Right cardiac atrium (tissue), 5 donors: ENCODE results near the gene MED9. TPM values are rescaled to one million over a fixed set of nuclear protein-coding genes. Genes with fewer than 3 reads are reported as not detected.

ENCODE experiments used
- ATAC-seq, 2 donors: fragments of 200-7000 bp; cut with Tn5 transposase; one replicate each; pipeline versions ENCODE4 v1.8.0 to v1.9.1; 2020; ENCODE audit warnings: moderate library complexity in 2 of 2, mild to moderate bottlenecking in 1 of 2
- DNase-seq, 3 donors: peaks; one replicate each; pipeline ENCODE4 v3.0.0-alpha.2; 2020
- H3K27ac ChIP-seq: one replicate; pipeline ENCODE4 v1.5.1; 2013; ENCODE audit warnings: mild to moderate bottlenecking, low read length, control low read depth, moderate library complexity
- H3K27me3 ChIP-seq: one replicate; pipeline ENCODE4 v1.6.1; 2013; ENCODE audit not compliant: control insufficient read depth, insufficient read depth
- H3K4me1 ChIP-seq: one replicate; pipeline ENCODE4 v1.6.1; 2013; ENCODE audit warnings: low read length; ENCODE audit not compliant: control insufficient read depth, insufficient read depth
- H3K4me3 ChIP-seq: one replicate; pipeline ENCODE4 v1.5.1; 2013; ENCODE audit warnings: low read length, control low read depth
- H3K9me3 ChIP-seq: one replicate; pipeline ENCODE4 v1.6.1; 2013; ENCODE audit warnings: low read length; ENCODE audit not compliant: control insufficient read depth
- WGBS: extraction: QIAGEN DNeasy Blood & Tissue Kit; methylation state at CpG from one replicate; pipeline ENCODE4 v1.1.7; 2013; 5-methylcytosine and 5-hydroxymethylcytosine counted together
- intact Hi-C, 4 donors: fragments of 100-400 bp; cut with DNase I; formaldehyde crosslinking; loops; one replicate each; pipeline versions ENCODE4 v1.11.0 to v1.14.0; 2022 to 2023
- polyA plus RNA-seq: library from polyadenylated mRNA; stranded (reverse); fragments of 200-250 nt; gene quantifications from one replicate; pipeline ENCODE4 v1.2.3, GENCODE V29; 2013
- total RNA-seq, 4 donors: library from RNA; stranded (reverse); fragmentation: NEBNext Ultra II Directional; extraction: Animal tissue kit (Norgen Biotek cat#: 25700); gene quantifications; one replicate each; pipeline ENCODE4 v1.2.1, GENCODE V29; 2021
- donor health status: healthy with polysubstance abuse.
- donor health status: DM: no; HTN: yes; CAD: no.
- donor health status: DM: no; HTN: no; CAD: no.
- donor health status: DM: no; HTN: yes; CAD: no; lungs with severe emphysema.
- donor health status: DM: yes; HTN: yes; CAD: no.

MED9 gene
- total and polyA plus RNA-seq, 5 donors: 30.7 to 38.5 (median 33.4) TPM

DNA sequence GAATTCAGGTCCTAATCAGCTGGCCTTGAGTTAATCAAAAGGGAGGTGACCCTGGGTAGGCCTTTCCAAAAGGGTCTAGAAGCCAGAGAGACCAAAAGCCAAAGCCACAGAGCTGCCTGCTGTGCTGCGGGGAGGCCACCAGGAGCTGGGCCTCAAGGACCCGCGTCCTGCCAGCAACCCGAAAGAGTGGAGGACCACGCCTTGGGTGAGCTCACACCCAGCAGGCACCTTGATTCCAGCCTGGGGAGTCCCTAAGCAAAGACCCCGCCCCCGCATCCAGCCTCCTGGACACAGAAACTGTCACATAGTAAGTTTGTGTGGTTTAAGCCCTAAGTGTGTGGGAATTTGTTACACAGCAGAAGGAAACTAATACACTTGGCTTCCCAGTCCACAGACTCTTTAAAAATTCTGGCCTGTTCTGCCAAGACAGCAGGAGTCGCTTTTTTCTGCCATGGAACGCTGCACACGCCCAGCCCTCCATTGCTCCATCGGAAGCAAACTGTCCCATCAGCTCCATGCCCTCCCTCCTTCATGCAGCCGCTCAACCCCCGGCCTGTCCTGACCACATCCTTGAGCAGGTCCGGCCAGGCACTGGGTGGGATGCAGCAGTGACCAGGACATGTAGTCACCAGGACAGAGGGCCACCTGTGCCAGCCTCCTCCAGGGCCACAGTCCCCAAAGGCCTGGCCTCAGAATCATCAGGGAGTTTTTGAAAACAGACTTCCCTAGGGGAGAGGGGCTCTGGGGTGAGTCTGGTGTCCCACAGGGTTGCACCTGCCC lies 40.3 kb downstream of the MED9 start:
- DNase-seq: peak in 2 of 3 donors; percentile 10 to 26
- no peak for ATAC-seq
- H3K27me3 ChIP-seq: no peaks in the 10 kb centered on the region
- 94% methylated on average over 14 of the region's 14 CpGs for WGBS
- no peaks in the 10 kb centered on the region for H3K4me1 ChIP-seq
- no peak overlapping the region for H3K4me3 ChIP-seq
- no peak overlapping the region for H3K27ac ChIP-seq
- no peaks in the 10 kb centered on the region for H3K9me3 ChIP-seq
- intact Hi-C loops: no loop called here

DNA sequence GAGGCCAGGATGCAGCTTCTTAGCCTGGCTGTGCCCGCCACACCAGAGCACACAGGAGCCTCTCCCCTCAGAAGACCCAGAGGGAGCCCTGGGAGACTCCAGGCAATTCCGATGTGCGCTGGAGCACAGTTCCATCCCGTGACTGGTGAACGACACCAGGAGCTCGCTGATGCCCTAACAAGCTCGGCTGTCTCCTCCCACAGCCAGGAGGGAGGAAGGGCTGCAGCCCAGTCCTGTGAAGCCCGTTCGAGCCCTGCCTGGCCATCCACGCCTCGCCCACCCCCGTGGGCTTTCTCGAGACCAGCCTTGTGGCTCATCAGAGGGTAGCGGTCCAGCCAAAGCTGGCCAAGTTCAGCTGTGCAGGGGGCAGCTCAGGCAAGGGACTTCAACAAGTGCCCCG lies 41.2 kb downstream of the MED9 start:
- 86% methylated on average over 15 of the region's 15 CpGs for WGBS
- Histone ChIP-seq H3K4me3 (no peak overlapping the region), H3K9me3 (no peaks in the 10 kb centered on the region), H3K27me3 (no peaks in the 10 kb centered on the region), H3K27ac (no peak overlapping the region), H3K4me1 (no peaks in the 10 kb centered on the region)
- DNase-seq (peak; percentile 5 to 25 (median 13)), ATAC-seq (no peak)
- intact Hi-C loops: no loop called here

DNA sequence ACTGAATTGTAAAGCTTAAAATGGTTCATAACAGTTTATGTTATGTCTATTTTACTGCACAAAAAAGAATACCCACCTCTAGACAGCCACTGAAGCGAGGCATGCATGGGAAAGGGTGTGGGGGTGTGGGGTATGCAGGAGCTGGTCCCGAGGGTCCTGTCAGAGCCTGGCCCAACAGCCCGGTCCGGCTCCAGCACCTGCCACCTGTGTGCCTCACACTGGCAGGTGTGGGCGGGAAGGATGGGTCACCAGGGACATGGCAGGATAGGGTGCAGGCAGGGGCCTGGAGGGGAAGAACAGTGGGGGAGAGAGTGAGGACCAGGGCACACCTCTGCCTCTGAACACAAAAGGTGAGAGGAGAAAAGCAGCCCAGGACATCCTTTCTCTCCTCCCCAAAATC lies 42.2 kb downstream of the MED9 start:
- ATAC-seq (no peak), DNase-seq (peak in 1 of 3 donors; percentile 37)
- Histone ChIP-seq H3K9me3 (no peaks in the 10 kb centered on the region), H3K4me1 (no peaks in the 10 kb centered on the region), H3K27ac (no peak overlapping the region), H3K4me3 (no peak overlapping the region), H3K27me3 (no peaks in the 10 kb centered on the region)
- intact Hi-C loops: no loop called here
- 94% methylated on average over 5 of the region's 5 CpGs for WGBS

DNA sequence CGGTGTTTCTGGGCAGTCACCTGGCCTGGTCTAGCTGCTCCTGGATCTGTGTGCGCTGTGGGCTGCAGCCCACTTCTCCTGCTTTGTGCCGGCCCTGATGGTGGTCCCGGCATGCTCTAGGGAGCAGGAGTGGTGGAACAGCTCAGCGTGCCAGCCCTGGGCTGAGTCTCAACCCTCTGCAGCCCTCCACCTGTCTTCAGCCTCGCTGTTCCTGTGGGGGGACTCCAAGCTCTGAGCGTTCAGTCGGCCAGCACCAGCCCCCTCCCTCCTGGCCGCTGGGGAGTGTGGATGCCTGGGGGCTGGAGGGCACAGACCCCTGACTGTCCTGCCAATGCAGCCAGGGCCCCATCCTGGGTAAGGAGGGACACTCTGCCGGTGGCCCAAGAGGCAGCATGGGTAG lies 43.1 kb downstream of the MED9 start:
- no peaks in the 10 kb centered on the region for H3K27me3 ChIP-seq
- no peaks in the 10 kb centered on the region for H3K9me3 ChIP-seq
- H3K27ac ChIP-seq: no peak overlapping the region
- ATAC-seq (no peak), DNase-seq (peak in 2 of 3 donors; percentile 33 to 42)
- WGBS: 94% methylated on average over 10 of the region's 10 CpGs
- H3K4me3 ChIP-seq: no peak overlapping the region
- no peaks in the 10 kb centered on the region for H3K4me1 ChIP-seq
- intact Hi-C loops: no loop called here

DNA sequence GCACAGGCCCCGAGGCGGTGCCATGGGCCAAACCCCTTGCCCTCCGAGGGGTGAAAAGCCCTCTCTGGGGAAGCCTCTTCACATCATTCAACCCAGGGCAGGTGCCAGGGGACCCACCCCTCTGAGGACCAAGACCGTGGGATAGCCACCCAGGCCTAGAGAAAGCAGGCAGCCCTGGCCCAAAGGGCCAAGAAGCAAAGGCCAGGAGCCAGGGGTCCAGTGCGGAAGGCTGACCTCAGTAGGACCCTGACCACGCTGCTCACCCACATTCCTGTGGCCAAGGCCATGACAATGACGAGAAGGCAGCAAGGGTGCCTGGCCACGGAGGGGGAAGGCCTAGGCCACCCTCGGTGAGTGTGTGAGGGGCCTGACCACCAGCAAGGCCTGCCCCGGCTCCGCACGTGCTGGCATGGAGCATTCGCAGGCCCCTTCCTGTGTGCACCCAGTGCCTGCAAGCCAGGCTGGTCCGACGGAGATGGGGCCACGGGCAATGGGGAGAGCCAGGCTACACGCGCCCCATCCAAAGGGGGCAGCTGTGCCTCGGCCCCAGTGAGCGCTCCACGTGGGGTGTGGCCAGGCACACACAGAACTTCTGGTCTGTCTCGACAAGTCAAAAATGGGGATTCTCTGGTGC lies 43.9 kb downstream of the MED9 start:
- no peak for ATAC-seq
- peak in 2 of 3 donors; percentile 38 to 40 for DNase-seq

DNA sequence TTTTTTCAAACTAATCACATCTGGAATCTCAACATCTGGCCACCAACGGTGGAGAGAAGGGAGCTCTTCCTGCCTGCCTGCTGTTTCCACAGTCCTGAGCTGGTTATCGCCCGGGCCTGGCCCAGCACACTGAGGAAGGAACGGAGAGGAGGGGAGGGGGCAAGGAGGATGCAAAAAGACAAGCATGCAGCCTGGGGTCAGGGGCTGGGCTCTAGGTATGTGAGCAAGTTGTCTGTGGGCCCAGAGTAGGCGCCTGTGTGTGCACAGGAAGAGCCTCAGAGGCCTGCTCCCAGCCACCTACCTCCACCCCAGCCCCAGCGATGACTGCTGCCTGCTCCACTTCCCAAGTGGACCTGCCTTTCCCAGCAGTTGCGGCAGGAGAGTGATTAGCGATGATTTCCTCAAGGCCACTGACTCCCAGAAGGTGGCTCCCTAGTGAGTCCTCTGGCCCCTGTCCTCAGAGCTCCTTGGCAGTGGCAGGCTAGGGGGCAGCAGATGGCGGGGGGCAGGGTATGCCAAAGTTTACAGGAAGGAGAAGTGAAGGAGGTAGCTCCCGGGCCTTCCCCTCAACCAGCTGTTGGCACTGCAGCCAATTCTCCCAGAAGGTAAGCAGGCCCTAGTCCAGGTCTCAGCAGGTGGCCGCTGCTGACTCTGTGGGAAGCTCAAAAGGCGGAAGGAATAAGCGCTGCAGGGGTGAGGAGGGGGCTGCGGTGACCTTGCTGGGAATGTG lies 46.4 kb downstream of the MED9 start:
- DNase-seq (peak in 2 of 3 donors; percentile 31 to 34), ATAC-seq (no peak)
- intact Hi-C loops: no loop called here
- Histone ChIP-seq H3K27me3 (no peaks in the 10 kb centered on the region), H3K9me3 (no peaks in the 10 kb centered on the region), H3K27ac (no peak overlapping the region), H3K4me3 (no peak overlapping the region), H3K4me1 (no peaks in the 10 kb centered on the region)
- WGBS: 70% methylated on average over 14 of the region's 14 CpGs

More for the DNA sequence above, 43.9 kb downstream of the MED9 start:
- 92% methylated on average over 22 of the region's 22 CpGs for WGBS
- H3K27ac ChIP-seq: no peak overlapping the region
- H3K4me3 ChIP-seq: no peak overlapping the region
- H3K4me1 ChIP-seq: no peaks in the 10 kb centered on the region
- intact Hi-C loops: no loop called here
- H3K27me3 ChIP-seq: no peaks in the 10 kb centered on the region
- no peaks in the 10 kb centered on the region for H3K9me3 ChIP-seq

DNA sequence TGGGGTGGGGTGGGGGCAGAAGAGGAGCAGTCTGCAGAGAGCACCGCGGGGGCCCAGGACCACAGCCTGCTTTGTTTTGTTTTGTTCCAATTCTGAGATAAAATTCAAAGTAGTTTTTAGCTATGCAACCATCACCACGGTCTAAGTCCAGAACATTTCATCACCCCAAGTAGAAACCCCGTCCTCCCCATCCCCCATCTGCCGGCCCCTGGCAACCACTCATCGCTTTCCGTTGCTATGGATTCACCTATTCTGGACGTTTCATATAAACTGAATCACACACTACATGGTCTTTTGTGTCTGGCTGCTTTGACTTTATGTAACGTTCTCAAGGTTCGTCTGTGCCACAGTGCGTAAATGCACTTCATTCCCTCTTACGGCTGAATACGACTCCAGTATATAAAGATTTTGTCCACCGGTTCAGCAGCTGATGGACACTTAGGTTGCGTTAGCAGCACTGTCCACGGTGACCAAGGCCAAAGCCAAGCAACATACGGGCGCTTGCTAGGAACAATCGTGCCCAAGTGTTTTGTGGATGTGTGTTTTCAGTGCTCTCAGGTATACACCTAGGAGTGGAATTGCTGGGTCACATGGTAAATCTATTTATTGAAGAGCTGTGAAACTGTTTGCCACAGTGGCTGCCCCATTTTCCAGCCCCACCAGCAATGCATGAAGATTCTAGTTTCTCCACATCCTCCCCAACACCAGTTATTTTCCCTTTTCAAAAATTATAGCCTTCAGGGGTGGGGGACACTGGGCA lies 47.1 kb downstream of the MED9 start:
- peak in 1 of 3 donors; percentile 19 for DNase-seq
- intact Hi-C loops: no loop called here
- 88% methylated on average over 19 of the region's 19 CpGs for WGBS

DNA sequence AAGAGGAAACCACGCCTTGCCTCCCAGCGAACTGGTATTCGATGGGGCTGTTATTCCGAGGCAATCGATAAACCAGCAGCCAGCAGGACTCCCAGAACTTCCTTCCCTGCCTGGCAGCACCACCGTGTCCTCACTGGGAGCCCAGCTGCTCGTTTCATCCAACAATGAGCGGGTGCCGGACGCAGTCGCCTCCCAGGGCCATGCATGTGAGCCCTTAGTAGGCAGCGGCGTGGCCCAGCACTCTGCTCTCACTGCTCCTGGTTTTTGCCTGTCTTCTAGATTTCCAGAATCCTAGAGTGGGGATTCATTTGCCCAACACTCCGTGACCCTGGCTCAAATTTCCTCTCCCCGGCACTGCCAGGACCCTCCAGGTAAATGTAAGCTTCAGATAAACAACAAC lies 48.5 kb downstream of the MED9 start:
- intact Hi-C loops: no loop called here
- H3K4me1 ChIP-seq: peaks cover 8% of the 10 kb centered on the region
- no peak overlapping the region for H3K4me3 ChIP-seq
- no peaks in the 10 kb centered on the region for H3K27me3 ChIP-seq
- DNase-seq (peak in 2 of 3 donors; percentile 53 to 65), ATAC-seq (no peak)
- 81% methylated on average over 15 of the region's 15 CpGs for WGBS
- H3K9me3 ChIP-seq: no peaks in the 10 kb centered on the region
- no peak overlapping the region for H3K27ac ChIP-seq

More for the DNA sequence above, 47.1 kb downstream of the MED9 start:
- H3K4me3 ChIP-seq: no peak overlapping the region
- peaks cover 5% of the 10 kb centered on the region for H3K4me1 ChIP-seq
- H3K9me3 ChIP-seq: no peaks in the 10 kb centered on the region
- H3K27ac ChIP-seq: no peak overlapping the region
- no peak for ATAC-seq
- H3K27me3 ChIP-seq: no peaks in the 10 kb centered on the region

DNA sequence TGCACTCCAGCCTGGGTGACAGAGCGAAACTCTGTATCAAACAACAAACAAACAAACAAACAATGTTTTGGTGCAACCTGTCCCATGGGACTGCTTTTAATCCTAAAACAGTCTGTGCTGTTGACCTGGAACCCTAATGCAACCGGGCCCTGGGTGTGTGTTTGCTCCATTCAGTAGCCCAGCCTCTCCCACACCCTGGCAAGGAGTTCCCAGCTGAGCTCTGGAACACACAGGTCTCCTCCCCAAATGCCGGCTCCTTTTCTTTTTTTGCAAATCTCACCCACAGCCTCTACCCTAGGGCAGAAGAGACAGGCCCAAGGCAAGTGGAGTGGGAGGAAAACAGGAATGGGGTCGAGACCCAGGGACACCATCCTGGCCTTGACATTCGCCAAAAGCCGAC lies 49.2 kb downstream of the MED9 start:
- no peaks in the 10 kb centered on the region for H3K27me3 ChIP-seq
- DNase-seq (peak in 2 of 3 donors; percentile 6 to 51), ATAC-seq (peak in 1 of 2 donors; percentile 6)
- H3K4me3 ChIP-seq: no peak overlapping the region
- H3K4me1 ChIP-seq: peaks cover 8% of the 10 kb centered on the region
- 69% methylated on average over 6 of the region's 6 CpGs for WGBS
- no peaks in the 10 kb centered on the region for H3K9me3 ChIP-seq
- intact Hi-C loops: no loop called here
- peak overlapping the region; percentile 8 for H3K27ac ChIP-seq

DNA sequence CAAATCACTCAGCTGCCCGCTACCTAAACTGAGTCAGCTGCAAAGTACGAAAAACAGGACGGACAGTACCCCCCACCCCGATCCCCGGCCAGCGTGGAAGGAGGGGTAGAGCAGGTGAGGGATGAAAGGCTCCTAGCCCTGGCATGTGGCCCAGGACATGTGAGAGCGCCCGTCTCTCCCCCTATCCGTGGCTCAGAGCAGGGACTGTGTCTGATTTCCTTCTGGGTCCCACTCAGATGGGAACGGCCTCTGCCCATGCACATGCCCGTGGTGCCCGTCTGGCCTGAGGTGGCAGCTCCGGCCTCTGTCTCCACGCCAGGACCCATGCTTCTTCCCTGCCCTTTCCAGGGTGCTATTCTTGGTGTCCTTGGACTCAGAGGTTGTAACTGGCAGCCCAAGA lies 49.6 kb downstream of the MED9 start:
- DNase-seq: peak; percentile 51 to 80 (median 76)
- Histone ChIP-seq H3K27me3 (no peaks in the 10 kb centered on the region), H3K4me3 (no peak overlapping the region), H3K27ac (peak overlapping the region; percentile 8), H3K4me1 (peaks cover 8% of the 10 kb centered on the region), H3K9me3 (no peaks in the 10 kb centered on the region)
- 71% methylated on average over 14 of the region's 14 CpGs for WGBS
- peak; percentile 82 to 83 for ATAC-seq
- intact Hi-C loops: no loop called here
